K562 (cell line): ENCODE measurements around the gene FAM83F. TPM values are rescaled to one million over a fixed set of nuclear protein-coding genes. Genes with fewer than 3 reads are reported as not detected.
A peak's percentile ranks its signal among the peaks of the same experiment; 100 is the strongest.

ENCODE experiments used
- ARID2 ChIP-seq: fragments of 450-650 bp; IDR thresholded peaks from 2 replicates; pipeline ENCODE4 v1.6.1; 2017; ENCODE audit warnings: antibody characterized with exemption, mild to moderate bottlenecking
- BMI1 ChIP-seq: fragments of 150-350 bp; IDR thresholded peaks from 2 replicates; pipeline ENCODE4 v1.6.1; 2014; ENCODE audit warnings: low read length
- CC2D1A ChIP-seq: fragments of 450-650 bp; IDR thresholded peaks from 2 replicates; pipeline ENCODE4 v1.6.1; 2017; ENCODE audit warnings: mild to moderate bottlenecking
- E2F5 ChIP-seq: sonication (generic); formaldehyde crosslinking; IDR thresholded peaks from 2 replicates; pipeline ENCODE4 v1.8.0; 2022; ENCODE audit warnings: mild to moderate bottlenecking, missing genetic modification reagents
- ELF4 ChIP-seq: fragments of 450-650 bp; formaldehyde crosslinking; IDR thresholded peaks from 2 replicates; pipeline ENCODE4 v1.4.0; 2022; ENCODE audit warnings: missing genetic modification characterization
- EP400 ChIP-seq: fragments of 450-650 bp; IDR thresholded peaks from 2 replicates; pipeline ENCODE4 v1.6.1; 2017; ENCODE audit warnings: antibody characterized with exemption, mild to moderate bottlenecking, moderate library complexity
- FOXK2 ChIP-seq, 2 experiments: fragments of 450-650 bp; IDR thresholded peaks in 1 of 2; conservative IDR thresholded peaks in 1 of 2; 2 replicates each; pipeline ENCODE4 v1.6.1; 2016; ENCODE audit warnings: low read depth in 2 of 2, mild to moderate bottlenecking in 1 of 2
- HDAC1 ChIP-seq, 2 experiments: fragments of 450-650 bp; IDR thresholded peaks; 2 replicates each; pipeline ENCODE4 v1.6.1; 2016 to 2017; ENCODE audit warnings: inconsistent platforms in 1 of 2, mild to moderate bottlenecking in 1 of 2, moderate library complexity in 1 of 2
- IRF2 ChIP-seq: sonication (generic); formaldehyde crosslinking; IDR thresholded peaks from 2 replicates; pipeline ENCODE4 v1.8.1; 2022; ENCODE audit warnings: mild to moderate bottlenecking, missing genetic modification reagents
- MBD2 ChIP-seq: sonication (generic); IDR thresholded peaks from 2 replicates; pipeline ENCODE4 v1.6.1; 2016; ENCODE audit warnings: low read depth, borderline replicate concordance
- NFE2 ChIP-seq: IDR thresholded peaks from 2 replicates; pipeline ENCODE4 v1.6.1; 2014; ENCODE audit warnings: antibody characterized with exemption, low read depth
- NUFIP1 ChIP-seq: fragments of 450-650 bp; IDR thresholded peaks from 2 replicates; pipeline ENCODE4 v1.6.1; 2018; ENCODE audit not compliant: partially characterized antibody
- OTX1 ChIP-seq: fragments of 450-650 bp; formaldehyde crosslinking; IDR thresholded peaks from 2 replicates; pipeline ENCODE4 v1.4.0; 2022; ENCODE audit warnings: mild to moderate bottlenecking
- PURB ChIP-seq: sonication (generic); formaldehyde crosslinking; IDR thresholded peaks from 2 replicates; pipeline ENCODE4 v1.9.0; 2021; ENCODE audit warnings: low read depth, mild to moderate bottlenecking, missing genetic modification reagents
- RBM17 ChIP-seq: fragments of 200-400 bp; formaldehyde crosslinking; IDR thresholded peaks from 2 replicates; pipeline ENCODE4 v1.6.1; 2017; ENCODE audit warnings: low read depth, mild to moderate bottlenecking, low read length, borderline replicate concordance
- STAT5A ChIP-seq: IDR thresholded peaks from 2 replicates; pipeline ENCODE4 v1.6.1; 2012; ENCODE audit warnings: low read length, inconsistent platforms, borderline replicate concordance
- TAF1 ChIP-seq: IDR thresholded peaks from 2 replicates; pipeline ENCODE4 v1.6.1; 2011; ENCODE audit warnings: mild to moderate bottlenecking, low read length, moderate library complexity; ENCODE audit not compliant: insufficient read depth, control insufficient read depth, severe bottlenecking; ENCODE audit errors: extremely low read depth
- TAL1 ChIP-seq: fragments of 450-650 bp; IDR thresholded peaks from 2 replicates; pipeline ENCODE4 v1.6.1; 2016; ENCODE audit warnings: mild to moderate bottlenecking
- ZBTB17 ChIP-seq: fragments of 450-650 bp; formaldehyde crosslinking; IDR thresholded peaks from 2 replicates; pipeline ENCODE4 v1.4.0; 2020; ENCODE audit warnings: mild to moderate bottlenecking
- ZNF175 ChIP-seq: fragments of 200-800 bp; sonication (Bioruptor generic); IDR thresholded peaks from 2 replicates; pipeline ENCODE4 v1.6.1; 2016; ENCODE audit warnings: low read depth, mild to moderate bottlenecking, missing genetic modification characterization, missing compliant biosample characterization
- ZNF274 ChIP-seq: IDR thresholded peaks from 2 replicates; pipeline ENCODE4 v1.6.1; 2011; ENCODE audit warnings: low read depth, mild to moderate bottlenecking, low read length, moderate library complexity, borderline replicate concordance
- ZNF311 ChIP-seq: fragments of 250-450 bp; sonication (Bioruptor Pico); IDR thresholded peaks from 2 replicates; pipeline ENCODE4 v1.4.0; 2020; ENCODE audit warnings: mild to moderate bottlenecking, moderate library complexity
- polyA plus RNA-seq, 8 experiments: library from polyadenylated mRNA; depleted of rRNA in 4 of 8; stranded (reverse) in 5 of 8; unstranded in 3 of 8; fragments of >200 nt; fragmentation: Nextera tagmentation in 2 of 8; fragmentation: Illumina TruSeq in 1 of 8; extraction: Ambion mirVana in 2 of 8; extraction: Trizol in 1 of 8; gene quantifications; 2 replicates each; pipeline versions ENCODE4 v1.2.1 to v1.2.3, GENCODE V29; 2011 to 2014; ENCODE audit warnings: inconsistent platforms in 1 of 8, missing spikeins in 1 of 8
- total RNA-seq, 7 experiments: library from RNA; depleted of rRNA in 6 of 7; stranded (reverse); fragments of >200 nt in 6 of 7; fragmentation: Illumina TruSeq in 2 of 7; extraction: Trizol in 2 of 7; gene quantifications; 2 replicates each; pipeline versions ENCODE4 v1.2.1 to v1.2.3, GENCODE V29; 2011 to 2021; ENCODE audit warnings: low replicate concordance in 1 of 7
- TF ChIP-seq, protein P1 (sequence below): sonication (generic); formaldehyde crosslinking; IDR thresholded peaks from 2 replicates; pipeline ENCODE4 v1.8.0; 2022; ENCODE audit warnings: mild to moderate bottlenecking, missing genetic modification reagents, borderline replicate concordance
- TF ChIP-seq, protein P2 (sequence below): fragments of 250-450 bp; sonication (Bioruptor Pico); IDR thresholded peaks from 2 replicates; pipeline ENCODE4 v1.5.0; 2021; ENCODE audit warnings: mild to moderate bottlenecking, moderate library complexity

Gene FAM83F
- total and polyA plus RNA-seq, 9 of the 15 experiments (the other 6 are each of a cell fraction or from before 2014, with no cell fraction given) = under 0.01 to 0.13 (median 0.04) TPM; not detected in 1

- TF ChIP-seq NFE2 = peak; percentile 7
- TF ChIP-seq E2F5 = no peak
- TF ChIP-seq STAT5A = peak; percentile 78
- peak in 1 of 2 experiments; percentile 77; a peak in 2 of 4 replicates for TF ChIP-seq HDAC1 (IDR thresholded peaks at IDR 0.05)
- TF ChIP-seq PURB (CRISPR knock-in tag) = no peak
- peak; percentile 76; the same call in 1 of the 2 replicates for TF ChIP-seq MBD2
- no peak for TF ChIP-seq ZNF274
- TF ChIP-seq ELF4 (CRISPR knock-in tag) = 0 out of 2 replicates have a peak, but pooled peaks have one; percentile 8
- TF ChIP-seq, protein P1, sequence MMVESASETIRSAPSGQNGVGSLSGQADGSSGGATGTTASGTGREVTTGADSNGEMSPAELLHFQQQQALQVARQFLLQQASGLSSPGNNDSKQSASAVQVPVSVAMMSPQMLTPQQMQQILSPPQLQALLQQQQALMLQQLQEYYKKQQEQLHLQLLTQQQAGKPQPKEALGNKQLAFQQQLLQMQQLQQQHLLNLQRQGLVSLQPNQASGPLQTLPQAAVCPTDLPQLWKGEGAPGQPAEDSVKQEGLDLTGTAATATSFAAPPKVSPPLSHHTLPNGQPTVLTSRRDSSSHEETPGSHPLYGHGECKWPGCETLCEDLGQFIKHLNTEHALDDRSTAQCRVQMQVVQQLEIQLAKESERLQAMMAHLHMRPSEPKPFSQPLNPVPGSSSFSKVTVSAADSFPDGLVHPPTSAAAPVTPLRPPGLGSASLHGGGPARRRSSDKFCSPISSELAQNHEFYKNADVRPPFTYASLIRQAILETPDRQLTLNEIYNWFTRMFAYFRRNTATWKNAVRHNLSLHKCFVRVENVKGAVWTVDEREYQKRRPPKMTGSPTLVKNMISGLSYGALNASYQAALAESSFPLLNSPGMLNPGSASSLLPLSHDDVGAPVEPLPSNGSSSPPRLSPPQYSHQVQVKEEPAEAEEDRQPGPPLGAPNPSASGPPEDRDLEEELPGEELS (CRISPR knock-in tag) = no peak
- TF ChIP-seq EP400 = peak; percentile 68
- TF ChIP-seq ARID2 = no peak
- peak; percentile 94 for TF ChIP-seq TAL1
- TF ChIP-seq FOXK2 (conservative IDR thresholded peaks at IDR 0.05 in 1 of 2, IDR thresholded peaks at IDR 0.05 in 1 of 2; ENCODE audit: low read depth in 2 of 2) = peak; percentile 83 to 86
- no peak for TF ChIP-seq IRF2
- 0 out of 2 replicates have a peak, but pooled peaks have one; percentile 78 for TF ChIP-seq ZNF175 (CRISPR knock-in tag)
- TF ChIP-seq, protein P2, sequence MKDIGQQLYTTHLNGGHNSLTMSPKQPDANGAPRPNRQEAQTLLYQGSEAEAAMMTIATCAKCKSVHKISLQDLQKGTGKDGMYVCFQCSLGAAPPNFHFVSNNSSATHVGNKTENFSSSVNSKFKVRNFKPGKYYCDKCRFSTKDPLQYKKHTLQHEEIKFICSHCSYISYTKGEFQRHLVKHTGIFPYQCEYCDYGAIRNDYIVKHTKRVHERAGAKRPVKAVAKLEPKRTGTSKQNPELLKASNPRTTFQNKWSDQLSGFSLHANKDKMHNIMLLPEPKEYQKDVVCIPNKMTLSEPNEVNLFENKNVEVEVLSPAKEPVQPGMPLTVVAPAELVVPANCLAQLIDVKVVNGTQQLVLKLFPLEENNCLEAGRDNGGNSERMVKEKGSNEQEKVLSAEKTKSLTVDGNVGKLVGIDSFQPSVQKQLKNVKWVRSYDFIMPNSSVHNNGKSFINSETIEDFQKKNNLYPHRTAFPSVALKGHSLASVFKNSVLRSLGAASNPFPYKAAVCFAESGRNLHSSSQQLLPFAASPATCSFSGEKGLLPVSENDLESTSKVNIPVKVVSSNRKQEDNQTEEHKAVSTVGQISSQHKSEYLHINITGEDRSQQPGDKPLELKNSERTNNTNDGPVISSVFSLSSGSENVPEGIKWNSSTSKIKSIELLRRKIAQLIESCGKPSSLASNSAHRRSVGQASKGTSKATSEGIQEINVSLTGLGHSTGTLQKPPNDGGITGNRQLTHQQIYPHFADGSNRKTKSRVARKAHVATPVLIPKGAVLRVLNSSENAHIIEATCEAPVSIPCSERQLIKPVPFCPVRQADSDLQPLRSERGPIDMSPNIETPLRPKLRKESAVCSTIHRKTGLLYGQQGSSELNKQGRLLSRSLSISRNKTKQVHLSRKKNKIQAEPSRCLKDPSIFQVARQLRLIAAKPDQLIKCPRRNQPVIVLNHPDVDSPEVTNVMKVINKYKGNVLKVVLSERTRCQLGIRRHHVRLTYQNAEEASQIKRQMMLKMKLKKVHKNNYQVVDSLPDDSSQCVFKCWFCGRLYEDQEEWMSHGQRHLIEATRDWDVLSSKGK (CRISPR knock-in tag) = no peak
- TF ChIP-seq NUFIP1 = no peak
- TF ChIP-seq CC2D1A = peak; percentile 81; the same call in 1 of the 2 replicates
- no peak for TF ChIP-seq BMI1
- 0 out of 2 replicates have a peak, but pooled peaks have one; percentile 28 for TF ChIP-seq ZBTB17 (CRISPR knock-in tag)
- TF ChIP-seq TAF1 = peak; percentile 39
- TF ChIP-seq OTX1 = no peak
- TF ChIP-seq ZNF311 (CRISPR knock-in tag) = no peak
- TF ChIP-seq RBM17 = no peak
These were observed 48.1 kb upstream of the FAM83F start (continued) for GRCh38 chr22:39946503-39947219.
